ENCODE results near the gene CDKN2AIP. TPM values are rescaled to one million over a fixed set of nuclear protein-coding genes. Genes with fewer than 3 reads are reported as not detected.

Gene CDKN2AIP
- total and polyA plus RNA-seq, 4 donors: 9.1 to 19.6 (median 11.4) TPM

- Histone ChIP-seq H3K27ac (ENCODE audit: low read depth in 1 of 2, low read length in 1 of 2) (no peak overlapping the region), H3K36me3 (ENCODE audit: control insufficient read depth in 4 of 4, insufficient read depth in 4 of 4, low read length in 4 of 4) (peaks cover 1 to 17% (median 6%) of the 10 kb centered on the region in 4 donors), H3K4me3 (no peak overlapping the region), H3K9ac (ENCODE audit: insufficient read depth in 1 of 2, low read length in 2 of 2) (no peak overlapping the region), H3K9me3 (ENCODE audit: control insufficient read depth in 4 of 4, insufficient read depth in 3 of 4, low read length in 3 of 4) (peaks cover 0 to 6% (median under 1%) of the 10 kb centered on the region in 4 donors), H3K4me1 (ENCODE audit: control insufficient read depth in 5 of 5, insufficient read depth in 5 of 5, low read length in 5 of 5) (no peaks in the 10 kb centered on the region), H3K27me3 (ENCODE audit: control insufficient read depth in 3 of 3, insufficient read depth in 3 of 3, low read length in 2 of 3) (no peaks in the 10 kb centered on the region)
- DNase-seq: no peak
- WGBS, 2 donors: 91 to 93% methylated on average over 3 of the region's 3 CpGs
- no peak for TF ChIP-seq CTCF (IDR thresholded peaks at IDR 0.05; ENCODE audit: control extremely low read depth, extremely low read depth)
- ATAC-seq (ENCODE audit: insufficient read depth, low FRiP score): no peak
Measured at GRCh38 chr4:183495184-183495583, 50.7 kb downstream of the CDKN2AIP start.

Other genes starting within 250 kb of the CDKN2AIP start
- under 1 TPM in 1 of 2 donors, not detected in 1; 0.09 TPM for gene CLDN22, start 124.4 kb upstream of the CDKN2AIP start, total RNA-seq
- under 1 TPM; 0.11 to 0.49 TPM for gene CLDN22, start 124.4 kb upstream of the CDKN2AIP start, polyA plus RNA-seq
- gene CLDN24, start 122.2 kb upstream of the CDKN2AIP start, total RNA-seq: not detected
- gene CLDN24, start 122.2 kb upstream of the CDKN2AIP start, polyA plus RNA-seq: under 1 TPM in 1 of 2 donors, not detected in 1; 0.08 TPM
- 10 to 100 TPM; 10.4 to 21.9 TPM for gene ING2, start 60.4 kb downstream of the CDKN2AIP start, total RNA-seq
- 1 to 10 TPM; 8.5 to 9.3 TPM for gene ING2, start 60.4 kb downstream of the CDKN2AIP start, polyA plus RNA-seq
- 10 to 100 TPM; 18.5 to 19.9 TPM for gene RWDD4, start 214.5 kb downstream of the CDKN2AIP start, total RNA-seq
- 10 to 100 TPM; 10.9 to 13.5 TPM for gene RWDD4, start 214.5 kb downstream of the CDKN2AIP start, polyA plus RNA-seq
- gene TRAPPC11, start 214.7 kb downstream of the CDKN2AIP start, total RNA-seq: 10 to 100 TPM; 35.3 to 80.1 TPM
- gene TRAPPC11, start 214.7 kb downstream of the CDKN2AIP start, polyA plus RNA-seq: 10 to 100 TPM; 15.5 to 15.6 TPM

Data from lung (tissue), 12 donors.